NCI-H524 treated with DMSO at 0.1 percent for 48 hours (cell line): Measurements from ENCODE around the gene DIPK1C.

Experiments used
- DNase-seq: peaks from one replicate; lab custom pipeline; 2025; lab: John Stamatoyannopoulos, UW

Gene DIPK1C

DNA sequence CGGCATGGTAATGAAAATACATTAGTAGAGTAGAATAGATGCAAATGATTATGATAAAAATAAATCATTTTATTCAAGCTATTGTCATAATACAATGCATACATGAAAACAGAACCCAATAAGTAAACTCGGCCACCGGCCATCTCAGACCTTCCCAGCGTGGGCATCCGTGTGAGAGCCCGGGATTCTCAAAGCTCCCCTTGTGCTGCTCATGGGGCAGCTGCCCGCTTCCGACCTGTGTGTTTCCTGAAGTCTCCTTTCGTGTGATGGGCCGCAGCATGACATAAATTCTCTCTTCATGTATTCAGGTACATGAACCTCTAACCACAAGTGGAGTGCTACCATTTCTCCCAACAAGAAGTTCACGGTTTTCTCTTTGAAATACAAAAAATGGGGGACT, 25.6 kb upstream of the DIPK1C start:
- DNase-seq, result no peak

DNA sequence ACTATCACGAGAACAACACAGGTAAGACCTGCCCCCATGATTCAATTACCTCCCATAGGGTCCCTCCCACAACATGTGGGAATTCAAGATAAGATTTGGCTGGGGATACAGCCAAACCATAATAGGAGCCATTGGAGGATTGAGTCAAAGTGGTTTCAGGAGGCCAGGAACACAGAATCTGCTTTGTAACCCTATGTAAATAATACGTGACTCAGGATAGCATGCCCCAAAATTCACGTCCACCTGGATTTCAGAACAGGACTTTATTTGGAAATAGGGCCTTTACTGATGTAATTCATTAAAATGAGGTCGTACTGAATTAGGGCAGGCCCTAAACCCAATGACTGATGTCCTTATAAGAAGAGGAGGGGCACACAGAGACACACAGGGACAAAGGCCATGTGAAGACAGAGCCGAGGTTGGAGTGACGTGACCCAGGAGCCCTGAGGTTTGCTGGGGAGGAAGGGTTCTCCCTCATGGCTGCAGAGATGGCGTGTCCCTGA, 23.1 kb upstream of the DIPK1C start:
- no peak for DNase-seq

DNA sequence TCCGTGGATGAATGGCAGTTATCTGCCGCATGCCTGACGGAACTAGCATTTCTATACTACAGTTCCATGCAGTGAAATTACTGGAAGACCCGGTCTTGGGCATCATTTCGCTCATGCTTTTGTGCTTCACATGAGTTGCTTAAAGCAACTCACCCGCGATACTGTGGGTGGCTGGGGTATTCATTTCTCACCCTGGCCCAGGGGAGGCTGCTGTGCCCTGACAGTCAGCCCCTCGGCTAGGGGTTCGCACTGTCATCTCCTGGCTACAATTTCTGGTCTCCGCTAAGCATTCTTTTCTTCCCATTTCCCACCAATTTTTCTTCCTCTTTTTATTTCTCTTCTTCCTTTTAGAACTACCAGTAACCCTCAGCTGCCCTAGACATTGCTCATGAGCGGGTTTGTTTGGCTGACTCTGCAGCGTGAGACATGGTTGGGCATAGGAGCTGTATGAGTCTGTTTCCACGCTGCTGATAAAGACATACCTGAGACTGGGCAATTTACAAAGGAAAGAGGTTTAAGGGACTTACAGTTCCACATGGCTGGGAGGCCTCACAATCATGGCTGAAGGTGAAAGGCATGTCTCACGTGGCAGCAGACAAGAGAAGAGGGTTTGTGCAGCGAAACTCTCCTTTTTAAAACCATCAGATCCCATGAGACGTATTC, 22.5 kb upstream of the DIPK1C start:
- no peak for DNase-seq

DNA sequence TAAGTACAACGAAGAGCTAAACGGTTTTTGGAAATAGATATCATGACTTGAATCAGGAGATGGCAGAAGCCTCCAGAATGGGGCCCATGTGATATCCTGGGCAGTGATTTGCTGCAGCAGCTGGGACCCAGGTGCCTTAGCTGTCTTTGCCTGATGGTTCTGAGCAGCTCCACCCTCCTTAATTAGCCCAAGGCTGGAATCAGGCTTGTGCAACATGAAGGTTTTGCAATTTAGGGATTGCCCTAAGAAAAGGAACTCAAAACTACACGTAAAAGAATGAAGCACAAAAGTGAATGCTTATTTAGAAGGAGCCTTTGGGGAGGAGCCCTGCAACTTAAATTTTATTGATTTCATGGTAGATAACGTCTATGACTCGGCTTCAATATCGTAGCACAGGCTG, 21.8 kb upstream of the DIPK1C start:
- DNase-seq, result no peak

DNA sequence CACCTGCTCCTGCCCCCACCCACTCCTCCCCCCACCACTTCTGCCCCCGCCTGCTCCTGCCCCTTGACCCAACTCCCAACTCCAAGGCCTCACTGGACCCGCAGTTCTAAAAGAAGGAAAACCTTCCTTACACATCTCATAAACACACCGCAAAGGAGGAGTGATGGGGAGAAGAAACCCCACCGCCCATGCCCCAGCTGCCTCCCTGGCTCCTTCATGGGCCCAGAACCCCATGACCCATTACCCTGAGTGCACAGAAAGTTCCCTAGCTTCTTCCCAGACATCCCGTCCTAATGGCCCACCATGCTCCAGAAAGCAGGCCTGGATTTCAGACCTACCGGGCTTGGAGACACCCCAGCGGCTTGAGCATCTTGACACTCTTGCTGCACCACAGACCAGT, 21.2 kb upstream of the DIPK1C start:
- DNase-seq, result no peak

DNA sequence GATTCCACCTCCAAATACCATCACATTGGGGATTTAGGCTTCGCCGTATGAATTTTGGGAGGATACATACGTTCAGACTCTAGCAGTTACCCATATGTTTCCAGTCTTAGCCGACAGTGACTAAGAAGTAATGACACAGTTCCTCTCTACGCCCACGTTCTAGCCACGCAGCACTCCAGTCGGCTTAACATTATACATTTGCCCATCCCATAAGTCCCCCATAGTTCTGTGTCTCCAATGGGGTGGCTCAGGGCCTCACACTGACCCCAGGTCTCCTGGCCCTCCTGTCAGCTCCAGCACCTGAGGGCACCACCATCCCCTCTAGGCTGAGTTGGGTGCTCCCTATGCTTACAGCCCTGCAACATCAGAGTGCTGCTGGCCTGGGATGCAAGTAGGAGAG, 20.7 kb upstream of the DIPK1C start:
- no peak for DNase-seq

DNA sequence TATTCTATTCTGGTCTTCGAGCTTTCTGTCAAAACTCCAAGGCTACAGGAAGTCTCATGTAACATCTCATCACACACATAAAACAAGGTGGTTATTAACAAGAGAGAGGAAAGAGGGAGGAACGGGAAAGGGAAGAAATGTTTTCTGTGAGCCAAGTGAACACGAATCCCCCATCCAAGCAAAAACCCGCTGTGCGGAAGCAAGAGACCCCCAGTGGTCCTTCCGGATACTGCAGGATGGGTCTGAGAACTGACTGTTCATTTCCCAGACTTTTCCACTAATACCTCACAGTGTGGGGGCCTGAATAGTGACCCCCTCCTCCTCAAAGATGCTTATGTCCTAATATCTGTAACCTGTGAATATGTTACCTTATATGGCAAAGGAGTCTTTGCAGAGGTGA, 19.0 kb upstream of the DIPK1C start:
- no peak for DNase-seq

DNA sequence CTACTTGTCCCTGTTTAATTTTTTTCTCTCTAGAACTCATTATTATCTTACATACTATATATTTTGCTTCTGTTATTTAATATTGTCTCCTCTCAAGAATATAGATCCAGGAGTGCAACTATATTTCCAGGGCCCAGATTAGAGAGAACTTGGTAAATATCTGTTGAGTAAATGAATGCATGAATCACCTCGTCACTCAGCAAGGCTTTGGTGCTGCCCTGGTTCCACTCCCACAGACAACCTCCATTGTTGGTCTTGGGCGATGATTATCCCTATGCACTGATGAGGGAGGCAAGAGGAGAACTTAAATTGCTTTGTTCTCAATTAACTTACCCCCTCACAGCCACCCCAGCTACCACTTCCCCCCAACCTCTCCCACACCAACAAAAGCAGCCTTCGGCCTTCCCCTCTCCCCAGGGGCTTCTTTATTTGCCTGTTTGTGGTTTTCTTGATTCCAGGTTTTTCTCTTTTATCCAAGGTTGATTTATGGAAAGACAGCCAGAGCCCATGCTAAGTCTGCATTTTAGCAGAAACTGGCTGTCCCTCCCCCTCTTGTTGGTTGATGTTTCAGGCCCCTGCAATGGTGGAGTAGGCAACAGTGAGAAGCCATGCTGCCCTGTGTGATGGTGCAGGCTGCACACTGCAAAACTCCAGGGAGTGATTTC, 17.0 kb upstream of the DIPK1C start:
- DNase-seq, result no peak

DNA sequence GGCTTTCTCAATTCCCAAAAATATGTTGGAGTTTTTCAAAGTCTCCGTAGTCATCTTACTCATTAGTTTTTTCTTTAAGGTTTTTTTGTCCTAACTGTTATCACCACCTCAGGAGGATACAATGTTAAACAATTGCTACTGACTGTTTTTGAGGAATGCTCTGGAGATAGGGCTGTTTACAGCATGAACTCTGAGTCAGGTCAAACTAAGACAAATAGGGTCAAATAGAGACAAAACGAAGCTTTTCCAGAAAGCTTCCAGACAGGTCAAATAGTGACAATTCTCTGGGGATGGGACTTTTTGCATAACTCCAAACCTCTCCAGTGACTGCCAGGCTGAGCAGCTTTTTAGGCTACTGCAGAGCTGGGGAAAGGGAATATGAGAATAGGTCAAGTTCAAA, 15.2 kb upstream of the DIPK1C start:
- DNase-seq, result no peak

DNA sequence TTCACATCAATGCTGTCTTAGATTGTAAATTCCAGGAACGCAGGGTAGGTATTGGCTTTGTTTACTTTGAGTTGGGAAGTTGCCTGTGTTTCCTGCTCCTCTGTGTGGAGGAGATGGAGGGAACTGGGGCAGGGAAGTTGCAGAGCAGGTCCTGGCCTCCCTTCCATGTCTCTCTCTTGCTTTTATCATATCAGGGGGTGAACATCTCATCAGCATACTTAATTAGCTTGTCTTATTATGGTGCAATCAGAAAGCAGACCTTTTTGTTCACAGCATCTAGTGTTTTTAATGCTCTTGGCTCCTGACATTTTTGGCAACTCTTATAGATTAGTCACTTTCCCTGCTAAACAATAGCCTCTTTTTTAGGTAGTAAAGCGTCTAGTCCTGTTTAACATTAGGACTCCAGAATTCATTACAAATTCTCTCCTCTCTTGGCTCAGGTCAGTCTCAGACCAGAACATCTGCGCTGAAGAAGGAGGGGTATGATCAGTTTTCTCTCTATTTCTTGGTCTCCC, 11.5 kb upstream of the DIPK1C start:
- DNase-seq, result no peak

DNA sequence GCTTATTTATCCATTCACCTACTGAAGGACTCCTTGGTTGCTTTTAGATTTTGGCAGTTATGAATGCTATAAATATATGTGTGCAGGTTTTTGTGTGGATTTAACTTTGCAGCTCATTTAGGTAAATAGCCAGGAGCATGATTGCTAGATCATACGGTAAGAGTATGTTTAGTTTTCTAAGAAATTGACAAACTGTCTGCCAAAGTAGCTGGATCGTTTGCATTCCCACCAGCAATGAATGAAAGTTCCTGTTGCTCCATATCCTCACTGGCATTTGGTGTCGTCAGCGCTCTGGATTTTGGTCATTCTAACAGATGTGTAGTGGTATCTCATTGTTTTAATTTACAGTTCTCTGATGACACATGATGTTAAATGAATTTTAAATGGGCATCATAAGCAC, 8.7 kb upstream of the DIPK1C start:
- no peak for DNase-seq

DNA sequence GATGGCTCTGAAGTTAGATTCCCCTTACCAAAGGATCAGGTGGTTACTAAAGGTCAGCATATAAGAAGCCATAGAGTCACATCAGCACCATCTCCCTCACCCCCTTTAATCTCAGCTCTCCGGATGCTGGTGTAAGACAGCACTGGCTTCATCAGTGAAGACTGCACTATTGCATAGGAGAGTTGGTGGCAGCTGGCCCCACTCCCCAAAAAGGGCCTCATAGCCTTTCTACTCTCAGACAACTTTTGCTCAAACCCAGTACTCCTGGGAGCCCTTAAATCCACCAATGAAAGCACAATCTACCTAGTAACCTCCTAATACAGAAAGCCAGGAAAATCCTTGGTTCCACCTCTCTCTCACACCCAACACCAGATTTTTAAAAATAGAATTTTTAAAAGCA, 6.9 kb upstream of the DIPK1C start:
- DNase-seq, result no peak

DNA sequence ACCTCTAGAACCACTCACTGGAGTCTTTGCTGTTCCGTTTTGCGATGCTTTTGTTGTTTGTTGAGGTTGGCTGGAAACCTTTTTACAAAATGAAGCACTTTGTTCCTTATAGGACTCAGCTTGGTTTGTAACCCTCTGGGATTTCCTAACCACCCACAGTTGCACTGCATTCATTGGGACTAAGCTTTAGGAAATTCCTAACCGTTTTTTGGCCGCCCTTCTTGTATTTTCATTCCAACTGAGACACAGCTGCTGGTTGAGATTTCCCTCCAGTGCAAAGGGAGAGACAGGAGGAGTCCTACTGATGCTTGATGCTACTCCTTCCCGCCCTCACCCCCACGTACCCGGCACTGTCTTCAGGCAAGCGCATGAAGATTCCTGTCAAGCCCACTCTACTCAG, 6.1 kb upstream of the DIPK1C start:
- no peak for DNase-seq

DNA sequence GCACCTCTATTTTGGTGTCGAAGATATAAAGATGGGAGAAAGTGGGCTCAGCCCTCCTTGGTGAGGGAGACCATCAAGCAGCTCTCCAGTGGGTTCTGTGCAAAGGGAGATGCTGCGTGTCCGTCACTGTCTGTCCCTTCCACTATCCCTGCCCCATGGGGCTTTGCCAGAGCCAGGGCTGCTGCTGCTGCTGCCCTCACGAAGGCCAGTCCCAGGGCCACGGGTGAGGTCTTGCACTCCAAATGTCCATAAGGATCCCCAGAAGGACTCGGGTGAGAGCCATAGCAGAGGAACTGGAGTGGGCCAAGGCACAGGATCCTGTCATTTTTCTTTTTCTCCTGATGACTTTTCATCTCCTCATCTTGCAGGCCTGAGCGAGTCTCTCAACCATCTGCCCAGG, 3.7 kb upstream of the DIPK1C start:
- no peak for DNase-seq

DNA sequence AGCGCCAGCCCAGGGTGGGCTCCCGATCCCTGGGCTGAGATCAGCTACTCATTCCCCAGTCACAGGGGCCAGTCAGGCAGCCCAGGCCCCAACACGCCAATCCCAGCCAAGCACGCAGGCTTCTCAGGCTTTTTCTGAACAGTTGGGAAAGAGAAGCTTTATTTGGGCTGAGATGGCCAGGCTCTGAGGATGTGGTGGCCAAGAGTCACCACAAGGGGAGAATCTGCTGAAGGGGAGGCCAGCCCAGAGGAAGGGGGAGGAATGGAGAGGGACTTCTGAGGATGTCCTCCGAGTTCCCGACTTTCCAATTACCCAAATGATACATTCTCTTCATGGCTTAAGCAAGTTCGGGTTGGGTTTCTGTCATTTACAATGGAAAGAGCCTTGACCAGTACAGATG, 2.8 kb upstream of the DIPK1C start:
- no peak for DNase-seq

DNA sequence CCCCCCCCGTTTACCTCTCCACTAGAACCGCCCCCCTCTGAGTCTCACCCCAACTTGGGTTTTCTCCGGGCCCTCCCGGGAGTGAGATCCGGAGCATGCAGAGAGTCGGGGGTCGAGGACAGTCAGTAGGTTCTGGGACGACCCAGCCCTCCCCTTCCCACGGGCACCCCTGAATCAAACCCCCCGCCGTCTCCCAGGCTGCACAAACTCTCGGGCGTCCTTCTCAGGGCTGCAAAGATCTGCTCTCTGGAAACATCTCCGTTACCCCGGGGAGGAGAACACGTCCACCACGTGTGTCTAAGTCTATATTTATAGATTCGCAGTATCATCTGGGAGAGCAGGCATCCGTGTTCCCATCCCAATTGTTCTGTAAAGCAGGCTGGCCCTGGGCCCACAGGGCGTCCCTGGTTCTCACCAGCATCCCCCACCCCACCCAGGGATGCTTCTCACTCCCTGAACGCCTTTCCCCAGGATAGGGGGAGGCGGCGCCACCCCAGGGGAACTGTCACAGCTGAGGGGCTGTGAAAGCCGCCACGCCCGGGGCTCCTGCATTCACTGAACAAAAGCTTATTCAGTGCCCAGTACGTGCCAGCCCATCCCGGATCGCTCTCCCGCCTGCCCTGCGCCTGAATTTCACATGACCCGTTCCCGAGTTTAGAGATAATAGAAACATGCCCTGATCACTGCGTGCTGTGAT, 765 bp upstream of the DIPK1C start:
- no peak for DNase-seq

DNA sequence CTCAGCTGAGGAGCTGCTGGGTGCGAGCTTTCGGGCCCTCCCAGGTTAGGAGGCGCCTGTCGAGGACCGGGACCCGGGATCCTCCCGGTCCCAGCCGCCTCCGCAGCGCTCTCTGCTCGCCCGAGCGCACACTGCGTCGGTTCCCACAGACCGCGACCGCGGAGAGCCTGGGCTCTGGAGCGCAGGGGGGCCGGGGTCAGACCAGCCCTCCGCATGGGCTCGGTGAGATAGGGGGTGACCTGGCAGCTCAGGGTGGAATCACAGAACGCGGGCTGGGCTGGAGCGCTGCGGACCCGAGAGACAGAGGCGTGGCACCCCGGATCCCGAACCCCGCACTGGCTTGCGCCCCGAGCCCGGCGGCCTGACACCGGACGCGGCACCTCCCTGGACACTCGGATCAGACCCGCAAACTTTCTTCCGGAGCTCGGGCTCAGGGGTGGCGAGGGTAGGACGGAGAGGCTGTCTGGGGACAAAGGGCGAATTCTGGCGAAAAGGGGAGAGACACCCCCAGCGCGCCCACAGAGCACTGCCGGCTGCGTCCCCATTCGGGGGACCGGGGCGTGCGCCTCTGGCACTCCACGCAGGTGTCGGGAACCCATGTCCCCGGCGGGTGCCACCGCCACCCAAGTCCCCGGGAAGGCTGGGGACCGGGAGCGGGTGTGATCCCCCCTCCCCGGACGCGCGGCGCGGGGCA, 612 bp downstream of the DIPK1C start:
- no peak for DNase-seq

DNA sequence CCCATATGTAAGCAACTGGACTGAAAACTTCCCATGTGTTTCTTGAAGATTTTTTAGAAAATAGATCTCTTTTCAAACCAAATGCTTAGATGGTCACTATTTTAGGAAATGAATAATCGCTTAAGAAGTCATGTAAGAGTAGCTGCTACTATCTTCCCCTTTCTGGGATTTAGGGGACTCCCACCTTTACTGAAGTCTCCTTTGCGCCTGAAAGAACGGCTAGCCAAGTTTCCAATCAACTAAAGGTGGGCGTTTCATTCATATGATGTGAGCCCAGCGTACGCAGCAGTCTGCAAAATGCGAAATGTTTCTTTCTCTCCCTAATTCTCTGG, 1.1 kb downstream of the DIPK1C start:
- no peak for DNase-seq

DNA sequence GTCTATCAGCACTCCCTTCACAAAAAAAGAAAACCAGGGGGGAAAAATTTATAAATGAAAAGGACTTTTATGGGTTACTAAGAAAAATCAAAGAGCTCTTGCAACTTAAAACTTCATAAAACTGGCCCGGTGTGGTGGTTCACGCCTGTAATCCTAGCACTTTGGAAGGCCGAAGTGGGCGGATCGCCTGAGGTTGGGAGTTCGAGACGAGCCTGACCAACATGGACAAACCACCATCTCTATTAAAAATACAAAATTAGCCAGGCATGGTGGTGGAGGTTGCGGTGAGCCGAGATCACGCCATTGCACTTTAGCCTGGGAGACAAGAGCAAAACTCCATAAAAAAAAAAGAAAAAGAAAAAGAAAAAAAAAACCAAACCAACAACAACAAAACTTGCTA, 1.7 kb downstream of the DIPK1C start:
- DNase-seq, result no peak

DNA sequence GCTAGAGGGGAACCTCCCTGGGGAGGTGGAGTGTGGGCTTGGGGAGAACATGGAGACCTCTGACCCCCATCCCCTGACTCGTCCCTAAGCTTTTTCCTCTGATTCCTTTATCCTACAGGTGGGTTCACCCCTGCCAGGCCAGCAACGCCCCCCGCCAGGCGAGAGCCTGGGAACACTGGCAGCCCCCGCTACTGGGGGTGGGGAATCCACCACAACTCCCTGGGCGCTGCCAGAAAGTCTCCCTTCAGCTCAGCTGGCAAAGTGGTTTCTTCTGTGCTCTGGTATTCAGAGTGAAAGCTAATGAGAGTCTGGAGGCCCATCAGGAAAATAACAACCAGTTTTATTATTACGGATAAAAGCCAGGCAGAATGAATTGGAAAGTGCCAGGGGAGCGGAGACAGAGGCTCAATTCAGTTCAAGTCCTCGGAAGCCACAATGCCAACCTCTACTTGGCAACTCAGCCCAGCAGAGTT, 2.8 kb downstream of the DIPK1C start:
- DNase-seq, result no peak

DNA sequence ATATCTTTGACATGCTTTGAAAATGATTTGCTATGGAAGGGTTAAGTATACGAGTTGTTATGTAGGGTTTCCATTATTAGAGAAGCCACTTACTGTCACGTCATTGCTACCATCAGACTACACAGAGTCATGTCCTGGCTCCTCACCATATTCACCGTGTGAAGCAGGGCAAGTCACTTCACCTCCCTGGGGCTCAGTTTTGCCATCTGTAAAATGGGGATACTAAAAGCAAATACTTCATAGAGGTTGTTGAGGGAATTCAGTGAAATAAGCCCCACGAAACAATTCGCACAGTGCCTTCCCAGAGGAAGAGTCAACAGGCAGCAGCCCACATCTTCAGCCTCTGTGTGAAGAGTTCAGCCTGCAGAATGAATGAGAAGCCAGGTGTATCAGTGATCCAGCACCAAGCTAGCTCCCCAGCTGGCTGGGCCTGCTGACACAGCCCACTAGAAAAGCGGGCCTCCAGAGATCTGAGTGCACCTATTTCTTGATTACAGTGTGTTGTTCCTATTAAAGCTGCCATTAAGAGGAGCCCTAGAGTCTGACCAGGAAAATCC, 3.4 kb downstream of the DIPK1C start:
- DNase-seq, result no peak

DNA sequence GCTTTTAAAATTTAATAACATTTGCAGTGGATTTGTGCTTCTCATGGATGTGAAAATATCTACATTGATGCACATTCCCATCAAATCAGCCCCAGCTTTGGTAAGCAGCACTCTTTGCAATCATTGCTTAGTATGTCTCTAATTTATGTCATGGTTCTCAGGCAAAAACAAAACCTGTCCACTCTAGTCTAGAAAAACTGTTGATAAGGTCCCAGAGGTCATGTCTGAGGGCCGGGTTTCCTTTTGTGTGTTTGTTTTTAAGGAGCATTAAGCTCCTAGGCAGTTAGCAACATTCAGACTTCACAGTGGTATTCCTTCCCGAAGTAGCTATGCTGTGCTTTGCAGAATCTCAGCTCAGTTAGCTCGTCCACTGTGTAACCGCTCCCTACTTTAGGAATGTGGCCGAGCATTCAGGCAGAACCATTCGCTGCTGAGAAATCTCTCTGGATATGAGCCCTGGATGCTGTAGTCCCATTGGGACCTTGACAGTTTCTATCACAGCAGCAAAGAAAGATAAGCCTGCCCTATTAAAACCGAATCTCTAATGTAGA, 4.0 kb downstream of the DIPK1C start:
- no peak for DNase-seq
